Hypothalamus (tissue), 51 donors: ENCODE measurements around the gene KCTD19.

Experiments
- DNase-seq, 51 donors: peaks; one replicate each; lab custom pipeline; 2025; lab: John Stamatoyannopoulos, UW

Gene KCTD19

DNA sequence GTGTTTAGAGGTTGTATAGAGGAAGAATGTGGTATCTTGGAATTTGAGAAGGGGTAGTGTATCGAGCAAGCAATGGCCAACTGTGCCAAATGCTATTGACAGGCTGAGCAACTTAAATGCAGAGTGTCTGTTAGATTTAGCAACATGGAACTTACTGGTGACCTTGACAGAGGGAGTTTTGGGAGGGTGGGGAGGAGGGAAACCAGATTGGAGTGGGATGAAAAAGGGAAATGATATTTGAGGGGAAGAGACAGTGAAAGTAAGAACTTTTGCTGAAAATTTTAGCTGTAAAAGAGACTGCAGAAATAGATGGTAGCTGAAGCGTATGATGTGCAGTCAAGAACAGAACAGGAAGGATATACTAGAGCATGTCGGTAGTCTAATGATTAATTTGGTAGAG is 1.2 kb upstream of the KCTD19 start:
- no peak for DNase-seq

DNA sequence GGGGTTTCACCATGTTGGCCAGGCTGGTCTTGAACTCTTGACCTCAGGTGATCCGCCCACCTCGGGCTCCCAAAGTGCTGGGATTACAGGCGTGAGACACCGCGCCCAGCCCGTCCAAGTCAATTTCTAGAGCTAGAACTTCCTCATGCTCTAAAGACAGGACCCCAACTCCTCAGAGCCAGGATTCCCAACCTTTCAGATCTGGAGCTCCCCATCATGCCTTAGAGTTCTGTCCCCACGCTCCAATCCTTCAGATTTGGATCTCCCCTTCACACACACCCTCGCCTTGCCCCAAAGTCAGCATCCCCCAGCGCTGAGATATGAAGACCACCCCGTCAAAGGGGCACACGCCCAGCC is 448 bp downstream of the KCTD19 start:
- no peak for DNase-seq

DNA sequence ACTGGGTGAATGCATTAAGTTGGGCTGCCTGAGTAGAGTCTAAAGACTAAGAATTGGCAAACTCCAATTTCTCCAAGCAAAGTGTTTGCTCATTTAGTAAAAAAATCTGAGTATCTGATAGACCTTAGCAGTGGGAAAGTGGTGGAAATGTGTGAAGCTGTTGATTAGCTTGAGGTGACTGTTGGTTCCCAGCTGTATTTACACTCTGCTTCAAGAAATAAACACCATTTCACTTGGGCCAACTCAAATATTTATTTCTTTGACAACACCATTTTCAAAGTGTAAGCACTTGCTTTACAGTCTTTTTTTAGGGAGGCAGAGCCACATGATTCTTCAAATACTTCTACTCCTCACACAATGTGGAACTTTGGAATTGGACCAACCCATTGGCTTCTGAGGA is 8.7 kb downstream of the KCTD19 start:
- no peak for DNase-seq

GRCh38 chr16:67312719-67313118 is 13.8 kb downstream of the KCTD19 start:
- no peak for DNase-seq

DNA sequence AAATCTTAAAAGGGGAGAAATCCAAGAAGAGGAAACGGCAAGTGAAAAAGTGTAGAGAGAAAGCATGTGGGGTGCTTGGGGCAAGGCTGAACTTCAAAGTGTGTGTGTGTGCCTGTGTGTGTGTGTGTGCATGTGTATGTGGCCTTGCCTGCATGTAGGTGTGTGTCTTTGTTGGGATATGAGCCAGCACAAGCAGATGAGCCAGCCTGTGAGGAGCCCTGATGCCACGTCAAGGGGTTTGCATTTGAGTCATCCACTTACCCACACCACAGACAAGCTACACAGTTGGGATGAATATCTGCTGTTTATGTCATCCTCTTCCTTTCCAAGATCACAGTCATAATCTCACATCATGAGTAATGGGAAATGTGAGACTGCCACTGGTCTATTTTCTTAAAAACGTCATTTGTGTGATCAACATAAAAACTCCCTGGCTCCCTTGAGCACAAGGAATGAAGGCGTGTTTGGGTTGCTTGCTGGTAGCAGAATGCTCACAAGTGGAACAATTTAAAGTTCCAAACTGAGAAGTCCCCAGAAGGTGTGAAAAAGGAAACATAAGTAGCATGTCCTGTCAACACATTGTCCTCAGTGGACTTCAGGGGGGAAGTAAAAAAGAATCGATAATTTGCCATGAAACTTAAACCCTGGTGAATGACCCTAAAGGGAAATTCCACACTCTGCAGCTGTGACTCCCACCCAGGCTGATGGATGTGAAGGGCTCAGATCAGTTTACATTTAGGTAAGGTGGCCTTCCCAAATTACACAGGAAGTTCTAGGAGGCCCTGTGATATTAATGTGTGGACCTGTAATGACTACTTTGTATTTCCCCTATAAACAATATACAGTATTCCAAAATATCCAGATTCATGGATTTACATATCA is 14.7 kb downstream of the KCTD19 start:
- peak in 1 of 51 donors; percentile 40 for DNase-seq

- no peak for DNase-seq
Observed at GRCh38 chr16:67310561-67310960, 16.0 kb downstream of the KCTD19 start.

- no peak for DNase-seq
Observed at GRCh38 chr16:67305216-67306071, 21.1 kb downstream of the KCTD19 start.

- no peak for DNase-seq
Observed at GRCh38 chr16:67304020-67304419, 22.5 kb downstream of the KCTD19 start.

DNA sequence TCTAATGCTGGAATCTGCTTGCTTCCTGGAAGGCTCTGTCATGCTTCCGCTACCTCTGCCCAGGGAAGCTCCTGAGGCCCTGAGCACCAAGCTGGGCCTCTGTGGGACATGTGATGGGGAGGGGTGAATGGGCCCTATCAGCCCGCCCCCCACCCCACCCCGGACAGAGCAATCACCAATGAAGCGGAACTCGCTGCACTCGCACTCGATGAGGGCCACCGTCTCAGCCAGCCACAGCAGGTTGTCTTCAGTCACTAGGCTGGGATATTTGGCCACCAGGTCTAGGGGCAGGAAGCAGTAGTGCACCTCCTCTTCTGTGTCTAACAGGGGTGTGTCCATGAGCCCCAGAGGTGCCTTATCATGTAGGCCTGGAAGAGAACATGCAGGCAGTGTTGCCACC is 23.6 kb downstream of the KCTD19 start:
- DNase-seq: no peak

DNA sequence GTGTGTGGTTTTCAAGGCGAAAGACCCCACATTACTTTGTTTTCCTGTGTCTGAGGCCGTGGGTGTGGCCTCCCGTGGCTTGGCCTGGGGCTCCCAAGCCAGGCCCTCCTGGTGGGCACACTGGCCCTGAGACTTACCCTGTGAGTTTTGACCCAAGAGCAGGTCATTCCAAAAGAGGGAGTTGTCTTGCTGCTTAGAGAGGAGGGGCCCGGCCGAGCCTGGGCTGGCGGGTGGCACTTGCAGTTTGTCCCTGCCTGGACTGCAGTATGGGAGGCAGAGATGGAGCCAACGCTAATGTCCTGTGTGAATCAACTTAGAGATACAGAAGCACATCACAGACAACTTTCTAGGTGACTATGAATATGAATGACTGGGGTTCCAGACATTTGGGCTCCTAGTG is 24.5 kb downstream of the KCTD19 start:
- DNase-seq: no peak

- no peak for DNase-seq
Observed at GRCh38 chr16:67301080-67301782, 25.3 kb downstream of the KCTD19 start.

DNA sequence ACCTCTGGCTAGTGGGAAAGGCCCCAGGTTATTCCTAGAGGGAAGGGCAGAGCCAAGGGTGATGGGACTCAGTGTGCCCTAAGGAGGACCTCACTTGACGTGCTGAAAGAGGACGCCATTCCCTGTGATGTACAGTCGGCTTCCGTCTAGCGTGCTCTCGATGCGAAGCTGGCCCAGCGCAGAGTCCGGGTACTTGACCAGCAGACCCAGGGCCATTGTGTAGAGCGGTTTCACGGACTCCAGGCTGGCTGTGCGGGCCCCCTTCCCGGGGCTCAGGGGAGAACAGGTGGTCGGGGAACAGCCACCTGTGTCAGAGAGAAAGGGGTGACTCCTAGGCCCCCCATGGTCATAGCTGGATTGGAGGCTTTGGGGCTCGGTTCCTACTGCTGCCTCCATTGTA is 27.3 kb downstream of the KCTD19 start:
- no peak for DNase-seq

DNA sequence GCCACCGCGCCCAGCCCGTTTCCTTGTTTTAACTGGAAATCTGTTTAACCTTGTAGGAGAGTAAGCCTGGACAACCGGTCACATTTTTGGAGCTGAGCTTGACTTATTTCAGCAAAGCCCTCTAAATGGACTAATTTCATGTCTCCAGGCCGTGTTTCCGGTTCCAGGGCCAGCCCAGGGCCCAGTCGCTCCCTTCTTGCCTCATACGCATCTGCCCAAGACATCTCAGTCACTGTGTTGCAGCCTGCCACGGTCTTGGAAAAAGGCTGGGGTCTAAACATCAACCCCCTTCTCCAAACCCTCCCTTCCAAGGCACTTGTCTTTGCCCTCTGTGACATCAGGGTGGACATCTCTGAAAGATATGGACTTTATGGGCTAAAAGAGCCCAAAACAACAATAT is 28.3 kb downstream of the KCTD19 start:
- no peak for DNase-seq

DNA sequence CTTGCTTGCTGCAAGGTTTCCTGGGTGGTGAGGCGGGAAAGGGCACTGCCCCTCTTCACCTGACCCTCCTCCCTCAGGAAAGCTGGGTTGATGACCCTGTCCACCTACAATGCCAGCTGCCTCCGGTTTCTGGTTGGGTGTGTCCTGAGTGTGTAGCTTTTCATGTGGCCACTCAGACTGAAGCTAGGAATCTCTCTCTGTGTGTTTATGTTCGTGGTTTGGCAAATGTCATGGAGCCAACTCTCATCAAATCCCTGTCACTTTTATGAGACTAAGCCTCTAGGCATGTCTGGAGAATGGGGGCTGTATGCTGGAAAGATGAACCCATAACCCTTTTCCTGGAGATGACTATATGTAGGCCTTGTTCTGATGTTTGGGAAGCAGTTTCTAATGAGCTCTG is 30.1 kb downstream of the KCTD19 start:
- DNase-seq: no peak

DNA sequence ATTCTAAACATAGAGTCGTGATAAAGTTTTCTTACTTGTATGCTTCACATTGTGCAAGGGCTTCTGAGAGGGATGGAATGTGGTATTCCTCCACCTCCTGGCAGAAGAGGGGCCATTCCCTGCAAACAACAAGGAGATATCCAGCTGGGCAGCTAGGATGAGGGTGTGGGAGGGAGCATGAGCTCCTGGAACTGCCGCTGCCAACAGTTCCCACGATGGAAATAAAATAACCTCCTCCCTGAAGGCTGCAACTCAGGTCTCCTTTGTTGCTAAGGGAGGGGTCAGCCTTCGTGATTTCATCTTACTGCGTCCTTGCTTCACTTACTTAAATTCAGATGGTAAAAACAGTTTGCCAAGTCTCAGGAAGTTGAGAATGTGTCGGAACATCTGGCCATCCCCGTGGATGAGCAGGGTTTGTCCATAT is 31.6 kb downstream of the KCTD19 start:
- DNase-seq: no peak

DNA sequence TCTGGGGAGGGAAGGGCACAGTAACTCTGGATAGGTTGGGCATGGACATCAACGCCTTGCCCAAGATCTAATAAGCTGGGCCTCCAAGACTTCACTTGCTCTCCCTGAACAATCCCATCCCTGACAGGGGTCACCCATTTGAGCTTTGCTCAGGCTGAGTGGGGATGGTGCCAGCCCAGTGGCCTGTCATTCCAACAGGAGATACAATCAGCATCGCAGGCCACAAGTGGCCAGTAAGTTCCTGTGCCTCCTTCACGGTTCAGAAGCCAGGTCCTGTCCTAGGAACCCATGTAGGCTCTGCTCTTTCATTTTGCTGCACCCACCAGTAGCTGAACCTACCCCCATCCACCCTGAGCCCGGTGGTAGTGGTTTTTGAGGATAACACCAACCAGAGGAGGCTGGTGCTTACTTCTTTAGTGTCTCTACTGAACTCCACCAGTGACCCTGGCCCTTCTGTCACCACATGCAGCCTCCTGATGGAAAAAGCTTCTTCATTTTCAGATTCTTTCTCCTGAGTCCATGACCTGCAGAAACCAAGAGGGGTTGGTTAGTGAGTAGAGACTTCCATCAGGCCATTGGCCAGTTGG is 32.3 kb downstream of the KCTD19 start:
- no peak for DNase-seq

GRCh38 chr16:67291461-67291860 is 35.1 kb downstream of the KCTD19 start:
- no peak for DNase-seq

DNA sequence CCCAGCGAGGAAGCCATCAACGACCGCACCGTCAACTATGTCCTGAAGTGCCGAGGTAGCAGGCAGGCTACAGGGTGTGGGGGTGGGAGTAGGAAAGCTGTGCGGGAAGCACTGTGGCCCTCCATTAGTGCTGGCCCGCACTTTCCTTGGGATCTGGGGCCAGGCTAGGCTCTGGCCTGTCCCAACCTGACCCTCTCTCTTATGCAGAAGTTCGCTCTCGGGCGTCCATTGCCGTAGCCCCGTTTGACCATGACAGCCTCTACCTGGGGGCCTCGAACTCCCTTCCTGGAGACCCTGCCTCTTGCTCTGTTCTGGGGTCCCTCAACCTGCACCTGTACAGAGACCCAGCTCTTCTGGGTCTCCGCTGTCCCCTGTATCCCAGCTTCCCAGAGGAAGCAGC is 38.6 kb downstream of the KCTD19 start:
- DNase-seq: no peak

DNA sequence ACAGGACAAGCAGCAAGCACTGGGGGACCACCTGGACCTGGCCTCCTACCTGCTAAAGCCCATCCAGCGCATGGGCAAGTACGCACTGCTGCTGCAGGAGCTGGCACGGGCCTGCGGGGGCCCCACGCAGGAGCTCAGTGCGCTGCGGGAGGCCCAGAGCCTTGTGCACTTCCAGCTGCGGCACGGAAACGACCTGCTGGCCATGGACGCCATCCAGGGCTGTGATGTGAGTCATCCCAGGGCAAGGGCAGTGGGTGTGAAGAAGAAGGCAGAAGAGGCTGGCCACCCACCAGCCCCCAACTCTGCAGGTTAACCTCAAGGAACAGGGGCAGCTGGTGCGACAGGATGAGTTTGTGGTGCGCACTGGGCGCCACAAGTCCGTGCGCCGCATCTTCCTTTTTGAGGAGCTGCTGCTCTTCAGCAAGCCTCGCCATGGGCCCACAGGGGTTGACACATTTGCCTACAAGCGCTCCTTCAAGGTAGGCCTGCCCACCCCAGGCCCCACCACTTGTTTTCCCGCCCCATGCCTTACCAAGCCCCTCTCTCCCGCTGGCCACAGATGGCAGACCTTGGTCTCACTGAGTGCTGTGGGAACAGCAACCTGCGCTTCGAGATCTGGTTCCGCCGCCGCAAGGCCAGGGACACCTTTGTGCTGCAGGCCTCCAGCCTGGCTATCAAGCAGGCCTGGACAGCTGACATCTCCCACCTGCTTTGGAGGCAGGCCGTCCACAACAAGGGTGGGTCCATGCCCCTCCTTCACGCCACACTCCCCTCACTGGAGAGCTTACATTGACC is 39.9 kb downstream of the KCTD19 start:
- DNase-seq: no peak
